Osteoblast (primary cell): ENCODE measurements around the gene AP5S1. TPM values are rescaled to one million over a fixed set of nuclear protein-coding genes. Genes with fewer than 3 reads are reported as not detected.

Source experiments
- DNase-seq: peaks from one replicate; pipeline ENCODE4 v3.0.0; 2011; ENCODE audit warnings: low spot score, mixed read lengths; ENCODE audit not compliant: insufficient read length; ENCODE audit errors: missing footprints
- H2AFZ ChIP-seq: 2 replicates; pipeline ENCODE4 v1.6.0; 2011; ENCODE audit warnings: mild to moderate bottlenecking, low read length
- H3K27ac ChIP-seq: 2 replicates; pipeline ENCODE4 v1.5.1; 2011; ENCODE audit warnings: mild to moderate bottlenecking, low read depth, low read length, moderate library complexity
- H3K27me3 ChIP-seq: 2 replicates; pipeline ENCODE4 v1.6.0; 2012; ENCODE audit warnings: mild to moderate bottlenecking, control low read depth, inconsistent platforms, low read length, moderate library complexity; ENCODE audit not compliant: insufficient read depth
- H3K36me3 ChIP-seq: 2 replicates; pipeline ENCODE4 v1.5.1; 2011; ENCODE audit warnings: mild to moderate bottlenecking, low read length, control low read depth, moderate library complexity; ENCODE audit not compliant: insufficient read depth
- H3K4me1 ChIP-seq: 2 replicates; pipeline ENCODE4 v1.5.1; 2011; ENCODE audit warnings: mild to moderate bottlenecking, low read length, control low read depth, moderate library complexity; ENCODE audit not compliant: insufficient read depth
- H3K4me2 ChIP-seq: 2 replicates; pipeline ENCODE4 v1.6.0; 2011; ENCODE audit warnings: mild to moderate bottlenecking, low read length; ENCODE audit not compliant: insufficient read depth
- H3K4me3 ChIP-seq: fragments of 200-600 bp; sonication (generic); 3 replicates; pipeline ENCODE4 v1.5.1; 2012; ENCODE audit warnings: mild to moderate bottlenecking, low read length, inconsistent platforms; ENCODE audit not compliant: insufficient read depth
- H3K79me2 ChIP-seq: 2 replicates; pipeline ENCODE4 v1.6.0; 2012; ENCODE audit warnings: mild to moderate bottlenecking, low read length, control low read depth, inconsistent platforms; ENCODE audit not compliant: insufficient read depth
- H3K9me3 ChIP-seq: 2 replicates; pipeline ENCODE4 v1.5.1; 2011; ENCODE audit warnings: low read depth, low read length, control low read depth
- H4K20me1 ChIP-seq: 2 replicates; pipeline ENCODE4 v1.6.0; 2012; ENCODE audit warnings: mild to moderate bottlenecking, low read length, control low read depth; ENCODE audit not compliant: insufficient read depth
- total RNA-seq: library from RNA; depleted of rRNA; stranded (reverse); fragments of >200 nt; gene quantifications from 2 replicates; pipeline ENCODE4 v1.2.3, GENCODE V29; 2012
- TF ChIP-seq, protein P1 (sequence below): IDR thresholded peaks from 2 replicates; pipeline ENCODE4 v1.5.1; 2011; ENCODE audit warnings: mild to moderate bottlenecking, low read depth, low read length, moderate library complexity; ENCODE audit errors: extremely low read depth

AP5S1 gene
- total RNA-seq, 1 donor = 25.3 TPM

DNA sequence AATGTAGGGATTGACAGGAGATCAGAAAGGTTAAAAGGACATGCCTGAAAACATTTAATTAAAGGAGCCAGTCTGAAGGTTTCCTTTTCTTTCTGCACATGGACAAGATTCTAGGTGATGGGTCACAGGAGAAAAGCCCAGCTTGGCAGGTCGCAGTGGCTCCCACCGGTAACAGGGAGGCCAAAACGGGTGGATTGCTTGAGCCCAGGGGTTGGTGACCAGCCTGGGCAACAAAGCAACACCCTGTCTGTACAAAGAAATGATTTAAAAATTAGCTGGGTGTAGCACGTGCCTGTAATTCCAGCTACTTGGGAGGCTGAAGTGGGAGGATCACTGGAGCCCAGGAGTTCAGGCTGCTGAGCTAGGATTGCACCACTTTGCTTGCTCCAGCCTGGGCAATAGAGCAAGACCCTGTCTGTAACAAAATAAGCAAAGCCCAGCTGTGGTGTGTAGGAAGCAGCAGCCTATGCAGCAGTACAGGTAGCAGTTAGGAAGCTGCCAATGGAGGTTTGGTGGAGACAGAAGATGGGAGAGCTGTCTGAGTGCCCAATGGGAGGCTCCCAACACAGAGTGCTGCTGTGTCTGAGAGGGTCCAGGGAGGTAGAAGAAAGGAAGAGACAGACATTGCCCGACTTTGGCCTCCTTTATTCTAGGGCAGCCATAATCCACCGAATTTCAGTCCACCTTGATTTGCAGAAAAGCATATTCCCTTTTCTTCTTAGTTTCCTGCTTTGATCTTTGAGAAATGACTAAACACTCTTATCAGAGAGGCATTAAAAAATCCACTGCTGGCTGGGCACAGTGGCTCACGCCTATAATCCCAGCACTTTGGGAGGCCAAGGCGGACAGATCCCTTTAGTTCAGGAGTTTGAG is 7.1 kb upstream of the AP5S1 start:
- Histone ChIP-seq H3K27me3 (no peaks in the 10 kb centered on the region), H2AFZ (no peak overlapping the region), H3K79me2 (peaks cover 6% of the 10 kb centered on the region), H3K9me3 (no peaks in the 10 kb centered on the region), H3K36me3 (no peaks in the 10 kb centered on the region), H4K20me1 (no peaks in the 10 kb centered on the region), H3K4me3 (no peak overlapping the region), H3K4me2 (no peak overlapping the region), H3K4me1 (peaks cover 26% of the 10 kb centered on the region), H3K27ac (no peak overlapping the region)
- TF ChIP-seq, protein P1, sequence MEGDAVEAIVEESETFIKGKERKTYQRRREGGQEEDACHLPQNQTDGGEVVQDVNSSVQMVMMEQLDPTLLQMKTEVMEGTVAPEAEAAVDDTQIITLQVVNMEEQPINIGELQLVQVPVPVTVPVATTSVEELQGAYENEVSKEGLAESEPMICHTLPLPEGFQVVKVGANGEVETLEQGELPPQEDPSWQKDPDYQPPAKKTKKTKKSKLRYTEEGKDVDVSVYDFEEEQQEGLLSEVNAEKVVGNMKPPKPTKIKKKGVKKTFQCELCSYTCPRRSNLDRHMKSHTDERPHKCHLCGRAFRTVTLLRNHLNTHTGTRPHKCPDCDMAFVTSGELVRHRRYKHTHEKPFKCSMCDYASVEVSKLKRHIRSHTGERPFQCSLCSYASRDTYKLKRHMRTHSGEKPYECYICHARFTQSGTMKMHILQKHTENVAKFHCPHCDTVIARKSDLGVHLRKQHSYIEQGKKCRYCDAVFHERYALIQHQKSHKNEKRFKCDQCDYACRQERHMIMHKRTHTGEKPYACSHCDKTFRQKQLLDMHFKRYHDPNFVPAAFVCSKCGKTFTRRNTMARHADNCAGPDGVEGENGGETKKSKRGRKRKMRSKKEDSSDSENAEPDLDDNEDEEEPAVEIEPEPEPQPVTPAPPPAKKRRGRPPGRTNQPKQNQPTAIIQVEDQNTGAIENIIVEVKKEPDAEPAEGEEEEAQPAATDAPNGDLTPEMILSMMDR = no peak
- DNase-seq = peak; percentile 5

DNA sequence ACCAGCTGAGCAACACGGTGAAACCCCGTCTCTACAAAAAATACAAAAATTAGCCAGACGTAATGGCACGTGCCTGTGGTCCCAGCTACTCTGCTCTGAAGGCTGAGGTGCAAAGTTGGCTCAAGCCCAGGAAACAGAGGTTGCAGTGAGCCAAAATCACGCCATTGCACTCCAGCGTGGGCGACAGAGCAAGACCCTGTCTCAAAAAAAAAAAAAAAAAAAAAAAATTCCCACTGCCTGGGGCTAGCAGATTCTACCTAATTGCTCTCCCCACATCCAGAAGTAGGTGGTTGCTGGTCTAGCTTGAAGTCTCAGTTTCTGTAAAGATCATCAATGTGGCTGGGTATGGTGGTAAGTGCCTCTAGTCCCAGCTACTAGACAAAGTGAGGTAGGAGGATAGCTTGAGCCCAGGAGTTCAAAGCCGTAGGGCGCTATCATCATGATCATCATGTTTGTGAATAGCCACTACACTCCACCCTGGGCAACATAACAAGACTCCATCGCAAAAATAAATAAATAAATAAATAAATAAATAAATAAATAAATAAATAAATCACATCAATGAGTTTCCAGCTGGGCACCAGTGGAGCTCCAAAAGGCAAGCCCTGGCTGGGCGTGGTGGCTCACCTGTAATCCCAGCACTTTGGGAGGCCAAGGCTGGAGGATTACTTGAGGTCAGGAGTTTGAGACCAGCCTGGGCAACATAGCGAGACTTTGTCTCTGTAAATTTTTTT is 6.3 kb upstream of the AP5S1 start:
- Histone ChIP-seq H3K27ac (no peak overlapping the region), H3K79me2 (peaks cover 4% of the 10 kb centered on the region)

DNA sequence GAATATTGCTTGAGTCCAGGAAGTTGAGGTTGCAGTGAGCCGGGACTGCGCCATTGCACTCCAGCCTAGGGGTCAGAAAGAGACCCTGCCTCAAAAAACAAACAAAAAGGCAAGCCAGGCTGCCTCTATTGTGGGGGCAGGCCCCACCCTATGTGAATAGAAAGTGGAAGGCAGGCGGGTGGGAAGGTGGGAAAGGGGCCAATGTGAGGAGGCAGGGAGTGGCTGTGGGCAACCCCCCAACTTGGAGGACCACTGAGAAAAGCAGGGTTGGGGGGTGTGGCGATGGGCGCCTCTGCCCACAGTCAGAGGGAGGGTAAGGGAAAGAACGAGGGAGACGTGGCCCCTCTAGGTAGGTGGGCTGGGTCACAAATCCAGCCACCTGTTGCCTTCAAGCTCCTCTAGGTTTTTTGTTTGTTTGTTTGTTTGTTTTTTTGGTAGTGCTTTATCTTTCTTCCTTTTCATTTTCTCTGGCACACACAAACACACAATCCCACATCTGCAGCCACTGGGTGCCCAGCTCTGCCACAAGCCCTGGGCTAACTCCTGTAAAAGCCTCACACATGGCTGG is 5.3 kb upstream of the AP5S1 start:
- Histone ChIP-seq H3K4me3 (no peak overlapping the region), H3K9me3 (no peaks in the 10 kb centered on the region), H3K27ac (no peak overlapping the region), H3K79me2 (peaks cover 4% of the 10 kb centered on the region), H3K27me3 (no peaks in the 10 kb centered on the region), H2AFZ (no peak overlapping the region), H3K36me3 (no peaks in the 10 kb centered on the region), H4K20me1 (no peaks in the 10 kb centered on the region), H3K4me1 (peaks cover 32% of the 10 kb centered on the region), H3K4me2 (no peak overlapping the region)
- peak; percentile 14 for DNase-seq
- TF ChIP-seq, protein P1 = no peak

More for the DNA sequence above, 6.3 kb upstream of the AP5S1 start:
- H3K36me3 ChIP-seq = no peaks in the 10 kb centered on the region
- peak; percentile 21 for DNase-seq
- H3K27me3 ChIP-seq = no peaks in the 10 kb centered on the region
- TF ChIP-seq, protein P1 = no peak
- no peaks in the 10 kb centered on the region for H4K20me1 ChIP-seq
- no peak overlapping the region for H2AFZ ChIP-seq
- no peaks in the 10 kb centered on the region for H3K9me3 ChIP-seq
- H3K4me1 ChIP-seq = peaks cover 27% of the 10 kb centered on the region
- no peak overlapping the region for H3K4me3 ChIP-seq
- no peak overlapping the region for H3K4me2 ChIP-seq
